Liver (tissue), 9 donors: Measurements from ENCODE around the gene BGLAP. TPM values are rescaled to one million over a fixed set of nuclear protein-coding genes. Genes with fewer than 3 reads are reported as not detected.

Experiments
- DNase-seq: peaks from one replicate; pipeline ENCODE4 v3.0.0-alpha.2; 2017; ENCODE audit warnings: low spot score
- H3K27ac ChIP-seq, 2 donors: one replicate each; pipeline ENCODE4 v1.7.0; 2013; ENCODE audit warnings: inconsistent platforms in 2 of 2, low read length in 2 of 2, control low read depth in 1 of 2, low read depth in 1 of 2, mild to moderate bottlenecking in 1 of 2
- H3K27me3 ChIP-seq, 4 donors: one replicate each; pipeline versions ENCODE4 v1.6.1 to v1.7.0; 2013; ENCODE audit warnings: low read length in 3 of 4, inconsistent platforms in 1 of 4, mild to moderate bottlenecking in 1 of 4, moderate library complexity in 1 of 4; ENCODE audit not compliant: control insufficient read depth in 4 of 4, insufficient read depth in 4 of 4
- H3K36me3 ChIP-seq, 4 donors: one replicate each; pipeline versions ENCODE4 v1.6.1 to v1.7.0; 2013; ENCODE audit warnings: low read length in 3 of 4, mild to moderate bottlenecking in 3 of 4, low read depth in 1 of 4, moderate library complexity in 1 of 4; ENCODE audit not compliant: control insufficient read depth in 4 of 4, insufficient read depth in 3 of 4
- H3K4me1 ChIP-seq, 4 donors: one replicate each; pipeline versions ENCODE4 v1.6.1 to v1.7.0; 2013; ENCODE audit warnings: low read length in 3 of 4, mild to moderate bottlenecking in 3 of 4, moderate library complexity in 1 of 4; ENCODE audit not compliant: control insufficient read depth in 4 of 4, insufficient read depth in 4 of 4
- H3K4me3 ChIP-seq, 3 donors: one replicate each; pipeline versions ENCODE4 v1.6.1 to v1.7.0; 2013; ENCODE audit warnings: low read length in 3 of 3, control low read depth in 1 of 3, low read depth in 1 of 3, mild to moderate bottlenecking in 1 of 3
- H3K9ac ChIP-seq, 2 donors: one replicate each; pipeline ENCODE4 v1.7.0; 2013; ENCODE audit warnings: low read length in 2 of 2, mild to moderate bottlenecking in 2 of 2, moderate library complexity in 2 of 2, control low read depth in 1 of 2, low read depth in 1 of 2
- H3K9me3 ChIP-seq, 4 donors: one replicate each; pipeline versions ENCODE4 v1.6.1 to v1.7.0; 2013; ENCODE audit warnings: low read length in 3 of 4; ENCODE audit not compliant: control insufficient read depth in 4 of 4
- FOXA2 ChIP-seq: IDR thresholded peaks from 2 replicates; pipeline ENCODE4 v1.6.1; 2016; ENCODE audit warnings: antibody characterized with exemption
- GABPA ChIP-seq, 2 donors: IDR thresholded peaks in 1 of 2; conservative IDR thresholded peaks in 1 of 2; 2 replicates each; pipeline ENCODE4 v1.6.1; 2016; ENCODE audit warnings: antibody characterized with exemption in 2 of 2, mild to moderate bottlenecking in 1 of 2, moderate library complexity in 1 of 2
- HNF4A ChIP-seq, 2 donors: conservative IDR thresholded peaks; 2 replicates each; pipeline ENCODE4 v1.6.1; 2016; ENCODE audit warnings: antibody characterized with exemption in 2 of 2, mild to moderate bottlenecking in 2 of 2
- HNF4G ChIP-seq: IDR thresholded peaks from 2 replicates; pipeline ENCODE4 v1.6.1; 2016; ENCODE audit warnings: antibody characterized with exemption
- JUND ChIP-seq, 2 donors: IDR thresholded peaks; 2 replicates each; pipeline ENCODE4 v1.6.1; 2016; ENCODE audit warnings: antibody characterized with exemption in 2 of 2
- REST ChIP-seq: IDR thresholded peaks from 2 replicates; pipeline ENCODE4 v1.6.1; 2016; ENCODE audit warnings: antibody characterized with exemption, mild to moderate bottlenecking
- SP1 ChIP-seq: IDR thresholded peaks from 2 replicates; pipeline ENCODE4 v1.6.1; 2018; ENCODE audit warnings: antibody characterized with exemption, mild to moderate bottlenecking
- TAF1 ChIP-seq: conservative IDR thresholded peaks from 2 replicates; pipeline ENCODE4 v1.6.1; 2016; ENCODE audit warnings: antibody characterized with exemption, mild to moderate bottlenecking
- YY1 ChIP-seq: IDR thresholded peaks from 2 replicates; pipeline ENCODE4 v1.6.1; 2016; ENCODE audit warnings: antibody characterized with exemption, mild to moderate bottlenecking
- ZBTB33 ChIP-seq: IDR thresholded peaks from 2 replicates; pipeline ENCODE4 v1.6.1; 2016; ENCODE audit warnings: antibody characterized with exemption
- WGBS: extraction: QIAGEN DNeasy Blood & Tissue Kit; methylation state at CpG from one replicate; pipeline ENCODE4 v1.1.7; 2013; 5-methylcytosine and 5-hydroxymethylcytosine counted together
- polyA plus RNA-seq, 2 donors: library from polyadenylated mRNA; stranded (reverse) in 1 of 2; unstranded in 1 of 2; fragments of 200-250 nt in 1 of 2; fragments of >200 nt in 1 of 2; fragmentation: Nextera tagmentation in 1 of 2; extraction: Ambion mirVana in 1 of 2; gene quantifications; one replicate each; pipeline versions ENCODE4 v1.2.1 to v1.2.3, GENCODE V29; 2013 to 2015
- total RNA-seq, 2 donors: library from RNA; depleted of rRNA; stranded (reverse); fragments of >200 nt; gene quantifications; one replicate each; pipeline ENCODE4 v1.2.3, GENCODE V29; 2014
- TF ChIP-seq, protein P1 (sequence below): fragments of 150-350 bp; IDR thresholded peaks from 2 replicates; pipeline ENCODE4 v1.5.1; 2017; ENCODE audit warnings: improper control_type of control experiment, low read depth, low read length; ENCODE audit not compliant: missing input control
- donor health status: healthy.
- donor health status: healthy.
- donor health status: healthy.
- donor health status: healthy.
- donor health status: healthy.

Gene BGLAP
- total and polyA plus RNA-seq, 4 donors = 0.06 to 0.75 (median 0.28) TPM; not detected in 1

GRCh38 chr1:156198831-156199349 lies 43.1 kb upstream of the BGLAP start:
- H3K27me3 ChIP-seq = no peaks in the 10 kb centered on the region
- no peaks in the 10 kb centered on the region for H3K9me3 ChIP-seq
- H3K4me1 ChIP-seq = peaks cover 13 to 73% (median 57%) of the 10 kb centered on the region in 4 donors
- H3K9ac ChIP-seq = no peak overlapping the region
- peaks cover 2 to 26% (median 13%) of the 10 kb centered on the region in 4 donors for H3K36me3 ChIP-seq
- DNase-seq = no peak
- TF ChIP-seq REST (no peak), FOXA2 (no peak), TAF1 (no peak), GABPA (IDR thresholded peaks at IDR 0.05 in 1 of 2, conservative IDR thresholded peaks at IDR 0.05 in 1 of 2) (no peak), SP1 (peak; percentile 26), HNF4A (conservative IDR thresholded peaks at IDR 0.05) (peak; percentile 51 to 66), YY1 (no peak)
- no peak overlapping the region for H3K4me3 ChIP-seq
- peak overlapping the region; percentile 17 to 29 for H3K27ac ChIP-seq
- 61% methylated on average over 5 of the region's 5 CpGs for WGBS

GRCh38 chr1:156200044-156200443 lies 41.9 kb upstream of the BGLAP start:
- TF ChIP-seq GABPA (IDR thresholded peaks at IDR 0.05 in 1 of 2, conservative IDR thresholded peaks at IDR 0.05 in 1 of 2) (no peak), JUND (IDR thresholded peaks at IDR 0.05) (no peak), HNF4A (conservative IDR thresholded peaks at IDR 0.05) (no peak), REST (no peak), FOXA2 (no peak), ZBTB33 (no peak), HNF4G (no peak)
- TF ChIP-seq, protein P1, sequence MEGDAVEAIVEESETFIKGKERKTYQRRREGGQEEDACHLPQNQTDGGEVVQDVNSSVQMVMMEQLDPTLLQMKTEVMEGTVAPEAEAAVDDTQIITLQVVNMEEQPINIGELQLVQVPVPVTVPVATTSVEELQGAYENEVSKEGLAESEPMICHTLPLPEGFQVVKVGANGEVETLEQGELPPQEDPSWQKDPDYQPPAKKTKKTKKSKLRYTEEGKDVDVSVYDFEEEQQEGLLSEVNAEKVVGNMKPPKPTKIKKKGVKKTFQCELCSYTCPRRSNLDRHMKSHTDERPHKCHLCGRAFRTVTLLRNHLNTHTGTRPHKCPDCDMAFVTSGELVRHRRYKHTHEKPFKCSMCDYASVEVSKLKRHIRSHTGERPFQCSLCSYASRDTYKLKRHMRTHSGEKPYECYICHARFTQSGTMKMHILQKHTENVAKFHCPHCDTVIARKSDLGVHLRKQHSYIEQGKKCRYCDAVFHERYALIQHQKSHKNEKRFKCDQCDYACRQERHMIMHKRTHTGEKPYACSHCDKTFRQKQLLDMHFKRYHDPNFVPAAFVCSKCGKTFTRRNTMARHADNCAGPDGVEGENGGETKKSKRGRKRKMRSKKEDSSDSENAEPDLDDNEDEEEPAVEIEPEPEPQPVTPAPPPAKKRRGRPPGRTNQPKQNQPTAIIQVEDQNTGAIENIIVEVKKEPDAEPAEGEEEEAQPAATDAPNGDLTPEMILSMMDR = no peak
- no peaks in the 10 kb centered on the region for H3K27me3 ChIP-seq
- no peaks in the 10 kb centered on the region for H3K9me3 ChIP-seq
- no peak overlapping the region for H3K9ac ChIP-seq
- H3K27ac ChIP-seq = no peak overlapping the region
- H3K4me1 ChIP-seq = peaks cover 13 to 65% (median 51%) of the 10 kb centered on the region in 4 donors
- no peak for DNase-seq
- no peak overlapping the region for H3K4me3 ChIP-seq
- peaks cover 2 to 26% (median 13%) of the 10 kb centered on the region in 4 donors for H3K36me3 ChIP-seq
- WGBS = 92% methylated on average over 8 of the region's 8 CpGs
